GM23338 (cell line): ENCODE measurements around the gene ATP5PO. TPM values are rescaled to one million over a fixed set of nuclear protein-coding genes. Genes with fewer than 3 reads are reported as not detected.
A peak's percentile ranks its signal among the peaks of the same experiment; 100 is the strongest.

Source experiments
- ATAC-seq: fragments of 200-7000 bp; cut with Tn5 transposase; 3 replicates; pipeline ENCODE4 v1.9.1; 2020
- DNase-seq: peaks from one replicate; pipeline ENCODE4 v3.0.0-alpha.2; 2015; ENCODE audit warnings: low spot score
- H2AFZ ChIP-seq: fragments of 200-600 bp; sonication (generic); 2 replicates; pipeline ENCODE4 v1.8.0; 2016; ENCODE audit warnings: antibody characterized with exemption, mild to moderate bottlenecking, moderate library complexity
- H3F3A ChIP-seq: fragments of 200-600 bp; sonication (generic); replicated peaks from 2 replicates; pipeline ENCODE4 v1.8.0; 2017; ENCODE audit warnings: antibody characterized with exemption, mixed run types, low read depth
- H3K27ac ChIP-seq: fragments of 200-600 bp; sonication (generic); 2 replicates; pipeline ENCODE4 v1.6.1; 2016; ENCODE audit warnings: low read depth
- H3K27me3 ChIP-seq: fragments of 200-600 bp; sonication (generic); 2 replicates; pipeline ENCODE4 v1.8.0; 2016; ENCODE audit warnings: mild to moderate bottlenecking, mixed run types, moderate library complexity; ENCODE audit not compliant: insufficient read depth
- H3K36me3 ChIP-seq: fragments of 200-600 bp; sonication (generic); 2 replicates; pipeline ENCODE4 v1.8.0; 2016; ENCODE audit warnings: mild to moderate bottlenecking; ENCODE audit not compliant: insufficient read depth
- H3K4me1 ChIP-seq: fragments of 200-600 bp; sonication (generic); 2 replicates; pipeline ENCODE4 v1.8.0; 2016; ENCODE audit warnings: mild to moderate bottlenecking, moderate library complexity; ENCODE audit not compliant: insufficient read depth
- H3K4me2 ChIP-seq: fragments of 200-600 bp; sonication (generic); 2 replicates; pipeline ENCODE4 v1.7.1; 2017; ENCODE audit warnings: mixed run types
- H3K4me3 ChIP-seq: fragments of 200-600 bp; sonication (generic); 2 replicates; pipeline ENCODE4 v1.6.1; 2016; ENCODE audit warnings: mixed run types
- H3K79me2 ChIP-seq: fragments of 200-600 bp; sonication (generic); replicated peaks from 2 replicates; pipeline ENCODE4 v1.8.0; 2017; ENCODE audit warnings: mild to moderate bottlenecking; ENCODE audit not compliant: insufficient read depth
- H3K9me2 ChIP-seq: fragments of 200-600 bp; sonication (generic); 2 replicates; pipeline ENCODE4 v1.8.0; 2017; ENCODE audit not compliant: insufficient read depth
- H4K20me1 ChIP-seq: fragments of 200-600 bp; sonication (generic); replicated peaks from 2 replicates; pipeline ENCODE4 v1.8.0; 2017; ENCODE audit warnings: mild to moderate bottlenecking; ENCODE audit not compliant: insufficient read depth
- H3K27ac Mint-ChIP-seq: 2 replicates; pipeline ENCODE4 v1.8.0; 2020; ENCODE audit warnings: inconsistent platforms, mild to moderate bottlenecking, moderate library complexity, mixed read lengths
- H3K27me3 Mint-ChIP-seq: 3 replicates; pipeline ENCODE4 v1.8.0; 2022; ENCODE audit warnings: low read depth, mild to moderate bottlenecking, moderate library complexity, mixed read lengths, inconsistent platforms; ENCODE audit not compliant: insufficient read depth, poor library complexity
- H3K36me3 Mint-ChIP-seq: 3 replicates; pipeline ENCODE4 v1.8.0; 2021; ENCODE audit warnings: low read depth, mild to moderate bottlenecking, inconsistent platforms, moderate library complexity, mixed read lengths
- H3K4me1 Mint-ChIP-seq: 3 replicates; pipeline ENCODE4 v1.8.0; 2020; ENCODE audit warnings: mild to moderate bottlenecking, inconsistent platforms, mixed read lengths
- H3K4me3 Mint-ChIP-seq: 3 replicates; pipeline ENCODE4 v1.8.0; 2021; ENCODE audit warnings: moderate library complexity, mild to moderate bottlenecking, inconsistent platforms, mixed read lengths
- H3K9me3 Mint-ChIP-seq: 3 replicates; pipeline ENCODE4 v1.8.0; 2020; ENCODE audit warnings: moderate library complexity, mild to moderate bottlenecking, inconsistent platforms, mixed read lengths
- CREB1 ChIP-seq: fragments of 250-450 bp; sonication (Bioruptor Pico); IDR thresholded peaks from 2 replicates; pipeline ENCODE4 v1.5.0; 2020; ENCODE audit warnings: low read depth, mild to moderate bottlenecking, moderate library complexity
- EZH2phosphoT487 ChIP-seq: fragments of 200-600 bp; sonication (generic); IDR thresholded peaks from one replicate; pipeline ENCODE4 v1.8.1; 2018; ENCODE audit warnings: antibody characterized with exemption; ENCODE audit not compliant: unreplicated experiment
- JUNB ChIP-seq: IDR thresholded peaks from one replicate; pipeline ENCODE4 v1.6.1; 2016; ENCODE audit warnings: antibody characterized with exemption; ENCODE audit not compliant: unreplicated experiment
- NANOG ChIP-seq: IDR thresholded peaks from 2 replicates; pipeline ENCODE4 v1.6.1; 2016; ENCODE audit warnings: antibody characterized with exemption, borderline replicate concordance
- POLR2AphosphoS5 ChIP-seq: IDR thresholded peaks from 2 replicates; pipeline ENCODE4 v1.6.1; 2016; ENCODE audit warnings: antibody characterized with exemption, low read depth
- STAT1 ChIP-seq: IDR thresholded peaks from one replicate; pipeline ENCODE4 v1.6.1; 2016; ENCODE audit warnings: antibody characterized with exemption; ENCODE audit not compliant: unreplicated experiment
- ZNF114 ChIP-seq: fragments of 250-450 bp; sonication (Bioruptor Pico); IDR thresholded peaks from 2 replicates; pipeline ENCODE4 v1.5.0; 2020; ENCODE audit warnings: mild to moderate bottlenecking, moderate library complexity
- ZNF331 ChIP-seq: fragments of 250-450 bp; sonication (Bioruptor Pico); IDR thresholded peaks from 2 replicates; pipeline ENCODE4 v1.5.0; 2020; ENCODE audit warnings: low read depth, mild to moderate bottlenecking, moderate library complexity
- polyA plus RNA-seq: library from polyadenylated mRNA; unstranded; fragments of >200 nt; fragmentation: Nextera tagmentation; extraction: Ambion mirVana; gene quantifications from 2 replicates; pipeline ENCODE4 v1.2.1, GENCODE V29; 2016
- total RNA-seq: library from RNA; depleted of rRNA; stranded (reverse); fragments of >200 nt; shearing (Covaris generic); gene quantifications from 2 replicates; pipeline ENCODE4 v1.2.3, GENCODE V29; 2014
- TF ChIP-seq, protein P1 (sequence below), 2 experiments: fragments of 200-600 bp in 1 of 2; sonication (generic) in 1 of 2; conservative IDR thresholded peaks; 2 replicates each; pipeline versions ENCODE4 v1.5.1 to v1.6.1; 2016 to 2017; ENCODE audit warnings: antibody characterized with exemption in 2 of 2, low read depth in 2 of 2, mild to moderate bottlenecking in 2 of 2, moderate library complexity in 1 of 2
- TF ChIP-seq, protein P2 (sequence below): IDR thresholded peaks from 2 replicates; pipeline ENCODE4 v1.6.1; 2016; ENCODE audit warnings: antibody characterized with exemption
- TF ChIP-seq, protein P3 (sequence below): fragments of 250-450 bp; sonication (Bioruptor Pico); IDR thresholded peaks from 2 replicates; pipeline ENCODE4 v1.5.0; 2020; ENCODE audit warnings: mild to moderate bottlenecking, moderate library complexity

Gene ATP5PO
- total and polyA plus RNA-seq, 2 experiments from 2014 or later: 244 to 522 TPM

DNA sequence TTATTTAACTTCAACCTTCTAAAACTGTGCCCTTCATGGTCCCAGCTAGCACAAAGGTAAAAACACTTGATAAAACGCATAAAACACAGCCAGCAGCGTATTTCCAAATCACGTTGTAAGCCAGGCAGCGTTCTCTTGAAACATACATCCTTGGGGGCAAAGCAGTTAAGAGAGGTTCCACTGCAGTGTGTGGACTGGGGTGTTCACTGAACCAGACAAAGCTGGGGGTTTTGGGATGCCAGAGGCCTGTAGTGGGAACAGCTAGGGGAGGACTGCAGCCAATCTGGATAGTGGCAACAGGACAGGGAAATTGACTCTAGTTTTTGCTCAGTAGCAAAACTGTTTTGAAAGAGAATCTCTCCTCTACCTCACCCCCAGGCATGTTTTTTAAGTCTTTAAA, 21.5 kb upstream of the ATP5PO start:
- H3K27ac ChIP-seq: no peak overlapping the region
- H3K4me1 ChIP-seq: peaks cover 22% of the 10 kb centered on the region
- H2AFZ ChIP-seq: no peak overlapping the region
- peaks cover 1% of the 10 kb centered on the region for H3K27me3 Mint-ChIP-seq
- H3K4me1 Mint-ChIP-seq: peaks cover 11% of the 10 kb centered on the region
- TF ChIP-seq ZNF114 (CRISPR knock-in tag) (no peak), POLR2AphosphoS5 (no peak), EZH2phosphoT487 (no peak), JUNB (no peak), NANOG (no peak), STAT1 (no peak), ZNF331 (CRISPR knock-in tag) (no peak), CREB1 (CRISPR knock-in tag) (no peak)
- TF ChIP-seq, protein P1, sequence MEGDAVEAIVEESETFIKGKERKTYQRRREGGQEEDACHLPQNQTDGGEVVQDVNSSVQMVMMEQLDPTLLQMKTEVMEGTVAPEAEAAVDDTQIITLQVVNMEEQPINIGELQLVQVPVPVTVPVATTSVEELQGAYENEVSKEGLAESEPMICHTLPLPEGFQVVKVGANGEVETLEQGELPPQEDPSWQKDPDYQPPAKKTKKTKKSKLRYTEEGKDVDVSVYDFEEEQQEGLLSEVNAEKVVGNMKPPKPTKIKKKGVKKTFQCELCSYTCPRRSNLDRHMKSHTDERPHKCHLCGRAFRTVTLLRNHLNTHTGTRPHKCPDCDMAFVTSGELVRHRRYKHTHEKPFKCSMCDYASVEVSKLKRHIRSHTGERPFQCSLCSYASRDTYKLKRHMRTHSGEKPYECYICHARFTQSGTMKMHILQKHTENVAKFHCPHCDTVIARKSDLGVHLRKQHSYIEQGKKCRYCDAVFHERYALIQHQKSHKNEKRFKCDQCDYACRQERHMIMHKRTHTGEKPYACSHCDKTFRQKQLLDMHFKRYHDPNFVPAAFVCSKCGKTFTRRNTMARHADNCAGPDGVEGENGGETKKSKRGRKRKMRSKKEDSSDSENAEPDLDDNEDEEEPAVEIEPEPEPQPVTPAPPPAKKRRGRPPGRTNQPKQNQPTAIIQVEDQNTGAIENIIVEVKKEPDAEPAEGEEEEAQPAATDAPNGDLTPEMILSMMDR (conservative IDR thresholded peaks at IDR 0.05; ENCODE audit: low read depth in 2 of 2): no peak
- TF ChIP-seq, protein P2, sequence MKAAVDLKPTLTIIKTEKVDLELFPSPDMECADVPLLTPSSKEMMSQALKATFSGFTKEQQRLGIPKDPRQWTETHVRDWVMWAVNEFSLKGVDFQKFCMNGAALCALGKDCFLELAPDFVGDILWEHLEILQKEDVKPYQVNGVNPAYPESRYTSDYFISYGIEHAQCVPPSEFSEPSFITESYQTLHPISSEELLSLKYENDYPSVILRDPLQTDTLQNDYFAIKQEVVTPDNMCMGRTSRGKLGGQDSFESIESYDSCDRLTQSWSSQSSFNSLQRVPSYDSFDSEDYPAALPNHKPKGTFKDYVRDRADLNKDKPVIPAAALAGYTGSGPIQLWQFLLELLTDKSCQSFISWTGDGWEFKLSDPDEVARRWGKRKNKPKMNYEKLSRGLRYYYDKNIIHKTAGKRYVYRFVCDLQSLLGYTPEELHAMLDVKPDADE: no peak
- H3K4me3 Mint-ChIP-seq: no peak overlapping the region
- H3K79me2 ChIP-seq: peaks cover 29% of the 10 kb centered on the region
- no peaks in the 10 kb centered on the region for H3K36me3 ChIP-seq
- no peak; the same call in 2 of the 3 replicates for ATAC-seq
- no peak overlapping the region for H3K27ac Mint-ChIP-seq
- DNase-seq: no peak
- peaks cover 4% of the 10 kb centered on the region for H3K9me3 Mint-ChIP-seq
- H3F3A ChIP-seq: no peaks in the 10 kb centered on the region
- H3K9me2 ChIP-seq: peaks cover 3% of the 10 kb centered on the region; the same call in 1 of the 2 replicates
- H3K36me3 Mint-ChIP-seq: peaks cover 7% of the 10 kb centered on the region
- H3K27me3 ChIP-seq: no peaks in the 10 kb centered on the region
- H3K4me2 ChIP-seq: no peak overlapping the region
- H3K4me3 ChIP-seq: no peak overlapping the region
- no peaks in the 10 kb centered on the region for H4K20me1 ChIP-seq

DNA sequence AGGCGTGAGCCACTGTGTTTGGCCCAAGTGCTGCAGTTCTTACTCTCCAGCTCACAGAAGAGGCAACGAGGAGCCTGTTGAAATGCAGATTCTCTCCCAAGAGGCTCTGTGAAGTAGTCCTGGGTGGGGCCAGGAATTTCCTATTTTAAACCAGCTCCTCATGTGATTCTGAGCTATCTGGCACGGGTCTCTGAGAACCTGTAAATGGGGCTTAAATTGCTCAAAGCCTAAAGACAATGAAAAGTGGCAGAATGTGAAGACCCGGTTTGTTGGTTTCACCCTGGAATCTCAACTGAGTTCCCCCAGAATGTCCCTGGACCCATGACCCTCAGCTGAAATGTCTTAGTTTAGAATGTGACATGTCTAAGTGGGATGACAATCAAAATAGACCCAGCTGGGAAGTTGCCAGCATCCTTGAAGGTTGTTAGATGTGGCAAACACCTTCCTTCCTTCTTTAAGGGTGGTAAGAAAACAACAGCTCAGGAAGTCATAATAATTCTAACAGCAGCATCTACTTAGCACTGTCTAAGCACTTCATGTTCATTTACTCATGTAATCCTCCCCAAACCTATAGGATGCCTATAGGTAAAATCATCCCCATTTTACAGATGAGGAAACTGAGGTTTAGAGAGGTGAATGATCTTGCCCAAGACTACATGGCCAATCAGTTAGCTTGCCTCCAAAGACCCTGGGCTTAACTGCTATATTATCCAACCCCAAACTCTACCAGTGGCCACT, 20.9 kb upstream of the ATP5PO start:
- H3K4me1 Mint-ChIP-seq: peaks cover 17% of the 10 kb centered on the region
- Histone ChIP-seq H4K20me1 (no peaks in the 10 kb centered on the region), H2AFZ (no peak overlapping the region), H3K4me1 (peaks cover 18% of the 10 kb centered on the region), H3K4me2 (no peak overlapping the region), H3K4me3 (no peak overlapping the region), H3K36me3 (no peaks in the 10 kb centered on the region), H3K27ac (no peak overlapping the region), H3K9me2 (peaks cover 3% of the 10 kb centered on the region; the same call in 1 of the 2 replicates), H3K79me2 (peaks cover 32% of the 10 kb centered on the region), H3F3A (no peaks in the 10 kb centered on the region), H3K27me3 (no peaks in the 10 kb centered on the region)
- H3K36me3 Mint-ChIP-seq: peaks cover 12% of the 10 kb centered on the region
- ATAC-seq (peak; percentile 46), DNase-seq (peak; percentile 25)
- H3K27ac Mint-ChIP-seq: no peak overlapping the region
- peaks cover 9% of the 10 kb centered on the region for H3K9me3 Mint-ChIP-seq
- H3K4me3 Mint-ChIP-seq: no peak overlapping the region
- H3K27me3 Mint-ChIP-seq: peaks cover 3% of the 10 kb centered on the region
- TF ChIP-seq ZNF331 (CRISPR knock-in tag) (no peak), EZH2phosphoT487 (no peak)
- TF ChIP-seq, protein P3, sequence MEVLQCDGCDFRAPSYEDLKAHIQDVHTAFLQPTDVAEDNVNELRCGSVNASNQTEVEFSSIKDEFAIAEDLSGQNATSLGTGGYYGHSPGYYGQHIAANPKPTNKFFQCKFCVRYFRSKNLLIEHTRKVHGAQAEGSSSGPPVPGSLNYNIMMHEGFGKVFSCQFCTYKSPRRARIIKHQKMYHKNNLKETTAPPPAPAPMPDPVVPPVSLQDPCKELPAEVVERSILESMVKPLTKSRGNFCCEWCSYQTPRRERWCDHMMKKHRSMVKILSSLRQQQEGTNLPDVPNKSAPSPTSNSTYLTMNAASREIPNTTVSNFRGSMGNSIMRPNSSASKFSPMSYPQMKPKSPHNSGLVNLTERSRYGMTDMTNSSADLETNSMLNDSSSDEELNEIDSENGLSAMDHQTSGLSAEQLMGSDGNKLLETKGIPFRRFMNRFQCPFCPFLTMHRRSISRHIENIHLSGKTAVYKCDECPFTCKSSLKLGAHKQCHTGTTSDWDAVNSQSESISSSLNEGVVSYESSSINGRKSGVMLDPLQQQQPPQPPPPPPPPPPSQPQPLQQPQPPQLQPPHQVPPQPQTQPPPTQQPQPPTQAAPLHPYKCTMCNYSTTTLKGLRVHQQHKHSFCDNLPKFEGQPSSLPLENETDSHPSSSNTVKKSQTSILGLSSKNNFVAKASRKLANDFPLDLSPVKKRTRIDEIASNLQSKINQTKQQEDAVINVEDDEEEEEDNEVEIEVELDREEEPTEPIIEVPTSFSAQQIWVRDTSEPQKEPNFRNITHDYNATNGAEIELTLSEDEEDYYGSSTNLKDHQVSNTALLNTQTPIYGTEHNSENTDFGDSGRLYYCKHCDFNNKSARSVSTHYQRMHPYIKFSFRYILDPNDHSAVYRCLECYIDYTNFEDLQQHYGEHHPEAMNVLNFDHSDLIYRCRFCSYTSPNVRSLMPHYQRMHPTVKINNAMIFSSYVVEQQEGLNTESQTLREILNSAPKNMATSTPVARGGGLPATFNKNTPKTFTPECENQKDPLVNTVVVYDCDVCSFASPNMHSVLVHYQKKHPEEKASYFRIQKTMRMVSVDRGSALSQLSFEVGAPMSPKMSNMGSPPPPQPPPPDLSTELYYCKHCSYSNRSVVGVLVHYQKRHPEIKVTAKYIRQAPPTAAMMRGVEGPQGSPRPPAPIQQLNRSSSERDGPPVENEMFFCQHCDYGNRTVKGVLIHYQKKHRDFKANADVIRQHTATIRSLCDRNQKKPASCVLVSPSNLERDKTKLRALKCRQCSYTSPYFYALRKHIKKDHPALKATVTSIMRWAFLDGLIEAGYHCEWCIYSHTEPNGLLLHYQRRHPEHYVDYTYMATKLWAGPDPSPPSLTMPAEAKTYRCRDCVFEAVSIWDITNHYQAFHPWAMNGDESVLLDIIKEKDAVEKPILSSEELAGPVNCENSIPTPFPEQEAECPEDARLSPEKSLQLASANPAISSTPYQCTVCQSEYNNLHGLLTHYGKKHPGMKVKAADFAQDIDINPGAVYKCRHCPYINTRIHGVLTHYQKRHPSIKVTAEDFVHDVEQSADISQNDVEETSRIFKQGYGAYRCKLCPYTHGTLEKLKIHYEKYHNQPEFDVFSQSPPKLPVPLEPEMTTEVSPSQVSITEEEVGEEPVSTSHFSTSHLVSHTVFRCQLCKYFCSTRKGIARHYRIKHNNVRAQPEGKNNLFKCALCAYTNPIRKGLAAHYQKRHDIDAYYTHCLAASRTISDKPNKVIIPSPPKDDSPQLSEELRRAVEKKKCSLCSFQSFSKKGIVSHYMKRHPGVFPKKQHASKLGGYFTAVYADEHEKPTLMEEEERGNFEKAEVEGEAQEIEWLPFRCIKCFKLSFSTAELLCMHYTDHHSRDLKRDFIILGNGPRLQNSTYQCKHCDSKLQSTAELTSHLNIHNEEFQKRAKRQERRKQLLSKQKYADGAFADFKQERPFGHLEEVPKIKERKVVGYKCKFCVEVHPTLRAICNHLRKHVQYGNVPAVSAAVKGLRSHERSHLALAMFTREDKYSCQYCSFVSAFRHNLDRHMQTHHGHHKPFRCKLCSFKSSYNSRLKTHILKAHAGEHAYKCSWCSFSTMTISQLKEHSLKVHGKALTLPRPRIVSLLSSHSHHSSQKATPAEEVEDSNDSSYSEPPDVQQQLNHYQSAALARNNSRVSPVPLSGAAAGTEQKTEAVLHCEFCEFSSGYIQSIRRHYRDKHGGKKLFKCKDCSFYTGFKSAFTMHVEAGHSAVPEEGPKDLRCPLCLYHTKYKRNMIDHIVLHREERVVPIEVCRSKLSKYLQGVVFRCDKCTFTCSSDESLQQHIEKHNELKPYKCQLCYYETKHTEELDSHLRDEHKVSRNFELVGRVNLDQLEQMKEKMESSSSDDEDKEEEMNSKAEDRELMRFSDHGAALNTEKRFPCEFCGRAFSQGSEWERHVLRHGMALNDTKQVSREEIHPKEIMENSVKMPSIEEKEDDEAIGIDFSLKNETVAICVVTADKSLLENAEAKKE (CRISPR knock-in tag): no peak
